Measurements from ENCODE around the gene SLC5A10.

The SLC5A10 gene

DNA sequence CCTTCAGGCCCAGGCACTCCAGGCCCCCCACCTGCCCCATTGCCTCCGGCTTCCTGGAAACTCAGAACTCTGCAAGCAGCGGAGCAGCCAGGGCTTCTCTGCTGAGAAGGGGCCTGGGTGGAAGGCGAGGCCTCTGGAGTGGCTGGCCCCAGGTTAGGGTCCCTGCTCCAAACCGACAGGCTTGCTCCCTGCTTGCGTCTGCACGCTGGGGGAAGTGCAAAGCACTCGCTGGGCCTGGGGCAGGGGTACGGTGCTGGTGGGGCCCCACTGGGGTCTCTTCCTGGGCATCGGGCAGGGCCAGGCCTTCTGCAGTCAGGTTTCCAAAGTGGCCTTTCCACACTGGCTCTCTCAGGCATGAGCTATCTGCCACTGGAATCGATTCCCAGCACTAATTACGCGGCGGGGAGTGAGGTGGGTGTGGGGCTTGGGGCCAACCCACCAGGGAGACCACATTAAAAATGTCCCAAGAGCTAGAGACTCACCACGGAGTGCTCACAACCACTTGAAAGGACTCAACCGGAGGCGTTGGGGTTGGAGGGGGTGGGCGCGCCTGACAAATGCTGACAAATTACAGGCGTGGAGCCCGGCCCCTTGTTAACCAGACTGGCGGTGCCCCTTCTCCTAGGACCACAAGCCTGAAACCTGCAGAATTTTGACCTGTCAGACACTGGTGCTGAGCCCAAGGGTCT, 34.7 kb downstream of the SLC5A10 start:
- no peak for DNase-seq

DNA sequence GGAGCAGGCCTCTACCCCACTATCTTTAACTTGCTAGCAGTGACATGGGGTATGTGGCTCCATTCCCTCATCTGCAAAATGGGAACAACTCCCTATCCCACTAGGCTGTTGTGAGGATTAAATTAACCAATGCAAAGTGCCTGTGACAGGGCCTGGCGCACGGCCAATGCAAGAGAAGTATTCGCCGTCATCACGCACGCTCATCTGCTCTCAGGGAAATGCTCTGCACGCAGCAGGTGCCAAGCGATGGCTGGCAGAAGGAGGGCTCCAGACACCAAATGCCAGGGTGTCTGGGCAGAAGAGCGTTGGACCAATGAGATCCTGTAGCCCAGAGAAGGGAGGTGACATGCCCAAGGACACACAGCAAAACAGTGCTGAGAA, 35.3 kb downstream of the SLC5A10 start:
- DNase-seq = no peak

DNA sequence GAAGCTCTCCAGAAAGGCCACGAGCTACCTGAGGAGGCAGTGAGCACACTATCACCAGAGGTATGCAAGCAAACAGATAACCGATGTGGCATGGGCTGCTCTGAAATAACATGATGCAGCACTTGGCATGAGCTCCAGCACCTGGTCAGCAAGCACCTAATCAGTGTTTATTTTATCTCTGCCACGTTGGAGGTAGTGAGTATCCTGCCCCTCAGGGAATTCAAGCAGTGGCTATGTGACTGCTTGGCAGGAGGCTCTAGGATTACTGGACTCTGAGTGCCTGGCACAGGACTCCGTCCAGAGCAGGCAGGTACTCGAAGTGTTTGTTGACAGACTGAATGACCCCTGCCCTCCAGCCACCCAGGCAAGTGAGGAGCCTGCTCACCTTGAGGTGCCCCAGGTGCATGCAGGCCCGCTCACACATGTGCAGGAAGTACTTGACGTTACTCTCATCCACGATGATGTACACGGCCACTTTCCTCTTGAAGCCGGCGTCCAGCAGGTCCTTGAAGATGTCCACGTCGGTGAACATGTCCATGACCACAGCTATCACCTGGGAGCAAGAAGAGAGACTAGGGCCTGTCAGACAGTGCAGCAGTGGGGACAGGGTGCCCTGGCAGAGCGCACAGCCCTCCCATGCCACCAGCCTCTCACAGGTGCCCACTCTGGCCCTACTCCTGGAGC, 36.0 kb downstream of the SLC5A10 start:
- no peak for DNase-seq

DNA sequence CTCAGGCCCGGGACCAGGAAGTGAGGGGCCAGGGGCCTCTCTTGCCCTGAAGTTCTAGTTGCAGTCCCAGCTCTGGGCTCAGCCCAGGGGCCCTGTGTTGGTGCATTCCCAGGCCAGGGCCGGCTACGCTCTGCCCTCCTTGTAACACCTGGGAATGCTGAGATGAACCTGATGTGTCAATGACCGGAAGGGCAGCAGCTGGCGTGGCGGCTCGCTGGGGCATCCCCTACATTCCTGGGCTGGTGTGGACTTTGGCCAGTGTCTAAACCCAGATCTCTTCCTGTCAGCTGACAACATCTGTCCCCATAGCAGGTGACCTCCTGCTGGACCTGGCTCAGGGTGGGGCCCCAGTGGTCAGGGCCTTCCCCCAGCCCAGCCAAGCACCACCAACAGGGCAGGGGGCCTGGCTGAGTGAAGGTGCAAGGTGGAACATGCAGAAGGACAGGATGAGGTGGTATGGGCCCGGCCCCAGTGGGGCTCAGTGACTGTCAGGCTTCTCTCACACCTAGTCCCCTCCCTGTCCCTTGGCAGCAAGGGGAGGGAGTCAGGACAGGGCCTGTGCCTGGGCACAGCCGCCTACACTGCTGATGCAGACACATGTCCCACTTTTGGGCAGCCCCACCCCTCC, 36.7 kb downstream of the SLC5A10 start:
- no peak for DNase-seq

DNA sequence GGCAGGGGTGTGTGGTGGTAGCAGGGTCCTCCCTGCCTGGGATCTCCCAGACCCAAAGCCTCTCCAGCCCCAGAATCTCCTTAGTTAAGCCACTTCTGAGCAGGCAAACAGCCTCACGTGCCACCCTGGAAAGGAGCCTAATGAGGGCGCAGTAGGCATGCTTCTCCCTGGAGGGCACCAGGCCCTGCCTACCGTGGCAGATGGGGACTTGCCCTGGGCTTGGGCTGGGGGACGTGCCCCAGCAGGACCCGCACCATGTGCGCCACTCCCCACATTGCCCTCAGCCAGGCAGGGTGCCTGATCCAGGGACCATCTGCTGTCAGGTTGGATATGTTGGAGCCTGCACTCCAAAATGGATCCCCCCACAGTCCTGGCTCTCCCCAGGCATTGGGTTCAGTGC, 38.4 kb downstream of the SLC5A10 start:
- no peak for DNase-seq

DNA sequence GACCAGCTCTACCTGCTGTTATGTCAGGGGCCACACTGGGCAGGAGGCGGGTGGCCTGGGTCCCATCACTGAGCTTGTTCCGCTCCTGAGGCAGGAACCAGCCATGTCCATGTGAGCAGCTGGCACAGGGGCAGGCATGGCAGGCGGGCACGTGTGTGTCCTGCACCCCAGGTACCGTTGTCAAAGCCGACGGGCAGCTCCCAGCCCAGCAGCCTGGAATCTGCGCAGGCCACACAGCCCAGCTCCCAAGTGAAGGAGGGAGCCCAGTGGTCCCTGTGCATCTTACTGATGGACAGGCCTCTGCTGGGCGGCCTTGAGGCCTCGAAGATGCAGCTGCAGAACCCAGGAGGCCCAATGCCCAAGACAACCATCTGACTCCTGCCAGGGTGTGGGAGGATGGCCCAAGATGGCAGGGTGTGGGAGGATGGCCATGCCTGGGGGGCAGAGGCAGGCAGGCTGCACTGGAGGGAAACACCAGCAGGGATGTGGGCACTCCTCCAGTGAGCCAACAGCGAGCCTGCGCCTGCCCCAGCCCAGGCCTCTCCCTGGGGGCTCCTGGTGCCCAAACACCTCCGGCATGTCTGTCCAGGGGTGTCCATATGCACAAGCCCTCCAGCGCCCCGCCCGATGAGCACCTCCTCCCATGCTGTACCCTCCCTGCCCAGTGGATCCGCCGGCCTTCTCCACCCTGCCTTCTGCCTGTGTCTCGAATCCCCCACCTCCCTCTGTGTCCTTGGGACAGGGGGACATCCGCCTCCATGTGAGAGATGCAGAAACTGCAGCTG, 39.8 kb downstream of the SLC5A10 start:
- DNase-seq = no peak

DNA sequence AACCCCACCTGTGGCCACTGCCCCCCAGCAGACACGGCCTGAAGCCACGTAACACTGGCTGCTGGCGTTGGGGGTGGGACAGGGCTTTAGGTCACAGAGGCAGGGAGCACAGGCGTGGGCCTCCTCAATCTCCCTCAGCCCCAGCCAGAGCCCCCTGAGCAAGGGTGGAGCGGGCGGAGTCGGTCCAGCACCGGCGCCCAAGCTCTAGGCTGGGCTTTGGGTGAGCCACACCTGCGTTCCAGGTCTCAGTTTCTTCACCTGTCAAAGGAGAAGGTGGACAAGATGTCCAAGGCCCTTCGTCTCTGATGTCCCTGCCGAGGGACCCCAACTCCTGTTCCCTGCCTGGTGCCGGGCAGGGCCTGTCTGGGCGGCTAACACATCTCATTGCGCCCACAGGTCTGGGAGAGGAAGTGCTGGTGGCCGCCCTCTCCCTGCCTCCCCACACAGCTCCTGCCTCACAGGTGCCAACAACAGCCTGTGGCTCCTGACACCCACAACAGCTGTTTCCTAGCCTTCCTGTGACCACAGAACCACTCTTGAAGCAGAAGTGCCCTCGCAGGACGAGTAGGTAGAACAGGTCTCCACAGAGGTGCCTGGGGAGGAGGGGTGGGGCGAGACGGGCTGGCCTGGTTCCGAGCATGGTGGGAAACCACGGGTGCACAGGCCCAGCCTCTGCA, 40.6 kb downstream of the SLC5A10 start:
- no peak for DNase-seq

DNA sequence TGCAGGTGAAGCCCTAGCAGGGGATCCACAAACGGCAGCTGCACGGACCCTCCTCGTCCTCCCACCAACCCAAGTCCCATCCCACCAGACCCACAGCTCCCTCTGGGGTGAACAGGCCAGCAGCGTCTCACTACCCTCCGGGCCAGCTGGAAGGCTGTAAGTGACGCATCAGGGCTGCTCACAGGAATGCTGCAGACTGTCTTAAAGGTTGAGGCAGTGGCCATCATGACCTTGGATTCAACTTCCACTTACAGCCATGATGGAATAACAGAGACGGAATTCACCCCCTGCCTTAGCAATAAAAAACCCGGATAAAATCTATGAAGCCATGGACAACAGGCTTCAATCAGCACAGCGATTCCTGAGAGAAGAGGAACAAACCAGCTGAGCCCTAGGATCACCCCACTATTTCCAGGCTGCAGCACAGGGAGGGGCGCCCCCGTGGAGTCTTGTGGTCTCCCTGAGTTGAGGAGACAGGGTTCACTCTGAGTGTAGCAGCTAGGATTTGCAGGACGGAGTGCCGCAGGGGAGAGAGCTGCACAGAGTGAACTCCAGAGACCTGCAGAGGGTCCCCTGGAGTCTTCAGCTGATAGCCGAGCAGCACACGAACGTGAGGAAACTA, 42.1 kb downstream of the SLC5A10 start:
- DNase-seq = no peak

DNA sequence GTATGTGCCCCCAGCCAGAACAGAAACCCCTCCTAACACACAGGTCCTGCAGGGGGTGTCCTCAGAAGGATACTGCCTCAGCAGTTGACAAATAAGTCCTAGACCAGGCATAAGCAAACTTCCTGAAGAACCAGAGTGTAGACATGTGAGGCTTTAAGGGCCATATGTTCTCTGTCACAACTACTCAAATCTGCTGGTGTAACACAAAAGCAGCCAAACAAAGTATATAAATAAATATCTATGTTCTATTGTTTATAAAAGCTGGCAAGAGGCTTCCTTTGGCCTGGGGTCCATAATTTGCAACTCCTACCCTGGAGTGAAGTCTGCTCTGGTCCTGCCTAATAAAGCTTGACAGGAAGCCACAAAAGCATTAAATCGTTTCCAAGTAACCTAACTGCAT, 42.7 kb downstream of the SLC5A10 start:
- no peak for DNase-seq

DNA sequence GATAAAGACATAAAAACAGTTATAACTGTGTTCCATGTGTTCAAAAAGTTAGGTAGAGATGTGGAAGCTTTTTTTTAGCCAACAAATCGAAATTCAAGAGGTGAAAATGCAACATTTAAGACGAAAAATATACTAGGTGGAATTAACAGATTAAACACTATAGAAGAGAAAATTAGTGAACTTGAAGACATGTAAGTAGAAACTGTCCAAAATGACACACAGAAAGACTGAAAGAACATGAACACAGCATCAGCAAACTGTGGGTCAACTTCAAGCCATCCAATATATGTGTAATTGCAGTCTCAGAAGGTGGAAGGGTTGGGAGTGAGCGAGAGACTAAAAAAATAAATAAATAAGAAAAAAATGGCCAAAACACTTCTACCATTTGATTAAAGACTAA, 43.3 kb downstream of the SLC5A10 start:
- DNase-seq = no peak

DNA sequence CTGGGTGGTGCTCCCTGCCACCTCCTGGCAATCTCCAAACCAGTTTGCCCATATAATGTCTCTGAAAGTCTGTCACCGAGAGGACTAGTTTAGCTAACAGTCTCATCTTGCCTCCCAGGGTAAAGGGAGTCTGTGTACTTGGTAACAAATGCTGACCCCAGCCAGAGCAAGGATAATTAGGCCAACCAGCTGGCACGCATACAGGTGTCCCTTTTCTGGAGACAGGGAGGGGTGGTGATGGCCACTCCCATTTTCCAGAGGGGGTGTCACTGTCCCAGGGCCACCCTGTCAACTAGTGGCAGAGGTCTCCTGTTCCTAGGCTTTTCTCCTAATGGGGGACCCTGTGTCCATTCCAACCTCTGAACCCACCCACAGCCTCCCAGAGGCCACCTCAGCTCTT, 44.5 kb downstream of the SLC5A10 start:
- no peak for DNase-seq

DNA sequence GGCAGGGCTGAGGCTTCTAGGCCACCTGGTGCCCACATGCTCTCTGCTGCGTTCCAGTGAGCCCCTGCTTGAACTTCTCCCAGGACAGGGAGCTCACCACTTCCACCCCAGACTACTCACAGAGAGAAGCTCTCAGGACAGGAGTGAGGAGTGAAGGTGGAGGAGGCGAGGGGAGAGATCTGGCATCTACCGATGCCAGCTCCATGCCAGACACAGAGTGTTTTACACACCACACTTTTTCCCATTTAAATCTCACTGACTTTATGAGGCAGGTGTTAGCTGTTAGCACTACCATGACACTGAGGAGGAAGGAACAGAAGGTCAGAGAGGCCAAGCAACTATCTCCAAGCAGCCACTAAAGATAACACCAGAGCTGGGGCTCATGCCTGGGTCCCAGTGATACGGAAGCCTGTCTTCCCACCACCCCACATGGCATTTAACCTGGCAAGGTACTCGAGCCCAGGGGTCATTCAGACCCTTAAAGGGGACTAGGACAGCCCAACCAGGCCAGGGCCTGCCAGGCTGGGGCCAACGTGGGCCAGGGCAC, 45.8 kb downstream of the SLC5A10 start:
- DNase-seq = no peak

DNA sequence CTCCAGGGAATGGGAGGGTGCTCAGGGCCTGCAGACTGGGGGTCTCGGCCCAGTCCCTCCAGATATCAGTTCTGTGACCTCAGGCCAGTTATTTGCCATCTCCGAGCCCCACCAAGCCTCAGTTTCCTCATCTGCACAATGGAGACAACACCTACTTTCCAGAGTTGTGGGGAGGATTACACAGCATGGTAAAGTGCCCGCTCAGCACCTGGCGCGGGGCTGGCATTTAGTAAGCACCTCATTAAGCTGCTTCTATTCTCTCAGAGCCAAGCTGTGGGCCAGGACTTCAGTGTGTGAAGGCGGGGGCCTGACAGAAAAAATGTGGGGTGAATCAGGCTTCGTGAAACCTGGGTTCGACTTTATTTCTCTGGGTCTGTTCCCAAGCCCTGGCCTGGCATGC, 47.4 kb downstream of the SLC5A10 start:
- no peak for DNase-seq

DNA sequence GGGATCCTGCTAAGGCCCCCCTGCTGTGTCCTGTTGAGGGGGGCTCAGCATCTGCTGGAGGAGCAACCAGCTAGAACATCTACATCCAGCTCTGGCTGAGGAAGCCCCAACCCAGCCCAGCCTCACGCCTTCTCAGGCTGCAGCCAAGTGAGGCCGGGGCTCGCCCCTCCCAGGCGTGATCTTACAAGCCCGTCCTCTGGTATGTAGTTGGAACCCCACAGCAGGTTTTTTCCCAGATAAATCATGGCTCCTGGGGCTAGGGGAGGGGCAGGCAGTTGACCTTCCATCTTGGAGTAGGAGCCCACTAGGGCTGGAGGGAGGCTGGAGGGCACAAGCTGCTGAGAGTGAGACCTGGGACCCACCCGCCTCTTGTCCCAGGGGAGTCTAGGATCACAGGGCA, 47.9 kb downstream of the SLC5A10 start:
- no peak for DNase-seq

DNA sequence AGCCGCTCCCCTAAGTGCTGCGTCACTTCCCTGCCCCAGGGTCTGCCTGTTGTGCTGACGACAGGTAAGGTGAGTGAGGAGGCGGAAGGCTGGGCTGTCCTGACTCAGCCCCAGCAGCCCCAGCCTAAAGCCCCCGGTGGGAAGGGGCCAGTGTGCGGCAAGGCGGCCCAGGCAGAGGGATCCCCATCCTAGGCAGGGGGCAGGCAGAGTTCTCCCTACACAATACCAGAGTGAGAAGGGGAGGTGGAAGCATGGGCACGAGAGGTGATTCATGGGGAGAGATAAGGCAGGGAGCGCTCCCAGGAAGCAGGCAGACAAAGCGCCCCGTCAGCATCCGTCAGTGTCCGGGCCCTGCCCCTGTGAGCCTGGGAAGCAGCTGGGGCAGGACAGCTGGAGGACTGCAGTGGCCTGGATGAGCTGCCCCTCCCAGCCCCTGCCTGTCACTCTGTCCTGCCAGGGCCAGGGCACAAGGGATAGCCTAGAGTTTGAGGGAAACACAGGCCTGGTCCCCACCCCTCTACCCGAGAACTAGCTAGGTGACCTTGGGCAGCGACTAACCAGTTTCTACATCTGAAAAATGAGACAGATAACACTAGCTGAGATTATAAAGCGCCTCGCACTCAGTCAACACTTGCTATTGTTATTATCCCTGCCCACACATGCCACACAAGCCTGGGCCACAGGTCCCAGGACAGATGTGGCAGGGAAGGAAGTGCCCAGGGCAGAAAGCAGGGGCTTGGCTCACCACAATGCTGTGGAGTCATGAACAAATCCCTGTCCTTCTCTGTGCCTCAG, 48.8 kb downstream of the SLC5A10 start:
- DNase-seq = no peak

DNA sequence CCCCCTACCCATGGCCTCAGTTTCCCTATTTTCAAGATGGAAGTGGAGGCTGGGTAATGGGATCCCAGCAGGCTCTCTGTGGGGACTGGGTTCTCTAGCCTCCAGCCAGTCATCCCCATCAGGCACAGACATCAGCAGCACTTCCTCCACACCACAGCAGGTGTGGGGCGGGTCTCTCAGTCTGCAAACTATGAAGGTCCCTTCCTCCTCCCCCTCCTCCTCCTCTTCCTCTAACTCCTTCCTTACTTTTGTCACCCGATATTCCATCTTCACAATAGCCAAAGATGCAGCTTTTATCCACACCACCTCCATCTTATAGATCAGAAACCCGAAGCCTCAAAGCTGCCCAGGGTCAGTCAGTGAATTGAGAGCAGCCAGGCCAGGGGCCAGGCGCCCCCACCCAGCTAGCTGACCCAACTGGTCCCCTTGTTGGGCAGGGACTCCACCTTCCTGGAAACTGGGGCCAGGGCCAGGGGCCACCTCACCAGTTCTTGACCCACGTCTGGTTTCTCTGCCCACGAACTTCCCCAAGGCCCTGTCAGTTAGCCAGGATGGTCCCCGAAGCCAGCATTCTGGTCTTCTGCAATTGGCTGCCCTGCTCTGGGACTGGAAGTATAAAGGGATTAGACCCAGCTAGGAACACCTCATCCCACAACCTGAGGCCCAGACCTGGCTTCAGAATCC, 50.1 kb downstream of the SLC5A10 start:
- no peak for DNase-seq

DNA sequence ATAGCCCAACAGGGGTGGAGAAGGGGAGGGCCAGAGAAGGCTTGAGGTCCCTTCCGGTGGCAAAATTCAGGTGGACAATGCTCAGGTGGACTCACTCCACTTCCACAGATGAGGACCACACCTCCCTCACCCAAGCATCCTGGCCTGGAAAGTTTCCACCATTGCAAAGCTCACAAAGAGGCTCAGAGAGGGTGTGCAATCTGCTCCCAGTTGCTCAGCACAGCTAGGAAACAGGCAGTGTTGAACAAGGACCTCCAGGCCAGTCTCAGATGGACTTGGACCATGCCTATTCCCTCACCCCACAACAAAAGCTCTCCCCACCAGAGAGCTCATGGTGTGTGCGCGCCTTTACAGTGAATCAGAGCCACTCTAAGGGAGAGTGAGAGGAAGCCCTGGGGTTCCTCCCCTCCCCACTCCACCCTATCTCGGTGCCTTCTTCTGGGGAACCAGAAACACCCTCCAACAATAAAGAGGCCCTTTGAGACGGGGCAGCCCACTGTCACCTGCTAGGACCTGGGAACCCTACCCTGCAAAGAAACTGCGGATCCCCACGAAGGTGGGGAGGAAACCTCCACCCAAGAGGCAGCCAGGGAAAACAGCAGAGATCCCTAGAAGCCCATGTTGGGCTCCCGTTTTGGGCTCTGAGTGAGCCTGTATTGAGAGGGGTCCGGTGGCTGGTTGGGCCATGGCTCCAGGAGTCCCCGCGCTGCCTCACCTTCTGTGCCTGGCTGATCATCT, 51.0 kb downstream of the SLC5A10 start:
- peak; percentile 24 for DNase-seq

DNA sequence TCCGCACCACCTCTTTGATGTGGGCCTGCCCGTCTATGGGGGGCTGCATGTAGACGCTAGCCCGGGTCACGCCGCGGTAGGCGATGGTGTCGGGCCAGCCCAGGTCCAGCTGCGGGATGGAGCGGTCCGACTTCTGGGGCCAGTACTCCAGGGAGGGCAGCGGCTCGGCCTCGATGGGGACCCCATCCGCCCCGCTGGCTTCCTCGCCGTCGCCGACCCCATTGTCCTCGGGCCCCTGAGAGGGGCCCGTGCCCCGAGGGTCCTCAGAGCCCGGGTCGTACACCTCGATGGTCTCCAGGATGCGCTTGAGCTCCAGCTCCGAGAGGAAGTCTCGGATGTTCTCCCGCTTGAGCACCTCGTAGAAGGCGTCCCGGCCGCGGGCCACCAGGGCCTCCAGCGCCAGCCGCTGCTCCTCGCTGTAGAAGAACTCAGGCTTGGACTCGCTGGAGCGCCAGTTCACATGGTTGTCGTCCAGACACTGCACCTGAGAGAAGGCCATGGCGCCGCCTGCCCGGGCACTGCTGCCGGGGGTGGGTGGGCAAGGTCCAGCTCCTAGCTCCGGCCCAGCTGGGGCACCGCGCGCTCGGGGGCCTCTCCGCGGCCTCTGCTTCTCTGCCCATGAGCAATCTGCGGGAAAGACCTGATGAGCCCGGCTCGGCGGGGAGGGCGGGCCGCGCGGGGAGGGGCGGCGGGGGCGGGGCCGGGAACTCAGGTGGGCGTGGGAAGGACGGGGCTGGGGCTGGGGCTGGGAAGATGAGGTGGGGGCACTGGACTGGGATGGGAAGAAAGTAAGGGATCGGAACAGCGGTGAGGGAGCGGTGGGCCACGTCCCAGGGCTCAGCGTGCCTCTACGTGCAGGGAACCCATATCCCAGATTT, 51.8 kb downstream of the SLC5A10 start:
- DNase-seq = peak; percentile 71

All from stimulated activated CD4-positive, alpha-beta T cell treated with anti-CD3 and anti-CD28 coated beads, Interleukin-15, amount 100 ng/mL, for 24 hours (primary cell).